Adrenal gland (tissue), 12 donors: ENCODE results near the gene PHF20. TPM values are rescaled to one million over a fixed set of nuclear protein-coding genes. Genes with fewer than 3 reads are reported as not detected.
"Not testable (repeated sequence)": the region's sequence is repeated elsewhere in the genome, so short reads cannot be mapped to it uniquely, and the experiment has no call there.

Experiments
- DNase-seq, 7 donors: peaks; one replicate each; pipeline ENCODE4 v3.0.0-alpha.2; 2019 to 2020
- H3K27ac ChIP-seq, 5 donors: fragments of 200-600 bp; sonication (generic) in 4 of 5; 1 replicate in 3 of 5; 2 replicates in 2 of 5; pipeline versions ENCODE4 v1.5.1 to v1.8.0; 2016 to 2020; ENCODE audit warnings: mild to moderate bottlenecking in 1 of 5
- H3K27me3 ChIP-seq: fragments of 200-600 bp; 2 replicates; pipeline ENCODE4 v1.8.0; 2021
- H3K36me3 ChIP-seq, 2 donors: fragments of 200-600 bp; replicated peaks in 1 of 2; 1 replicate in 1 of 2; 2 replicates in 1 of 2; pipeline versions ENCODE4 v1.5.1 to v1.8.0; 2018 to 2022
- H3K4me1 ChIP-seq, 2 donors: fragments of 200-600 bp; replicated peaks in 1 of 2; 1 replicate in 1 of 2; 2 replicates in 1 of 2; pipeline versions ENCODE4 v1.5.1 to v1.8.0; 2018 to 2021
- H3K4me3 ChIP-seq, 4 donors: fragments of 200-600 bp; sonication (generic) in 3 of 4; one replicate each; pipeline ENCODE4 v1.5.1; 2016 to 2018
- H3K9me3 ChIP-seq, 3 donors: fragments of 200-600 bp; sonication (generic) in 1 of 3; replicated peaks in 1 of 3; 1 replicate in 2 of 3; 2 replicates in 1 of 3; pipeline versions ENCODE4 v1.5.1 to v1.8.0; 2016 to 2021
- POLR2A ChIP-seq, 2 donors: fragments of 450-650 bp; IDR thresholded peaks; one replicate each; pipeline ENCODE4 v1.6.1; 2017; ENCODE audit warnings: antibody characterized with exemption in 2 of 2, mild to moderate bottlenecking in 2 of 2, moderate library complexity in 1 of 2
- WGBS, 4 donors: extraction: QIAGEN DNeasy Blood & Tissue Kit in 2 of 4; methylation state at CpG; one replicate each; pipeline versions ENCODE4 v1.1.5 to v1.1.7; 2013 to 2017; 5-methylcytosine and 5-hydroxymethylcytosine counted together
- intact Hi-C, 2 donors: fragments of 100-400 bp; cut with DNase I; formaldehyde crosslinking; loops; one replicate each; pipeline versions ENCODE4 v1.14.1 to v1.15.0; 2022 to 2023
- polyA plus RNA-seq, 3 donors: library from polyadenylated mRNA; stranded (reverse); fragments of 200-250 nt in 2 of 3; fragments of 350-450 nt in 1 of 3; fragmentation: Illumina TruSeq in 1 of 3; extraction: RNeasy Lipid Tissue Mini Kit (QIAGEN cat#74804) in 1 of 3; gene quantifications; one replicate each; pipeline ENCODE4 v1.2.3, GENCODE V29; 2013 to 2014
- total RNA-seq, 9 donors: library from RNA; depleted of rRNA in 4 of 9; stranded (reverse); fragments of >200 nt in 4 of 9; fragments of 120-200 nt in 1 of 9; fragmentation: NEBNext Ultra II Directional in 1 of 9; extraction: Animal tissue kit (Norgen Biotek cat#: 25700) in 1 of 9; gene quantifications; one replicate each; pipeline versions ENCODE4 v1.1.0 to v1.2.4, GENCODE V29; 2013 to 2023
- TF ChIP-seq, protein P1 (sequence below), 6 experiments: fragments of 450-650 bp in 4 of 6; fragments of 200-600 bp in 2 of 6; sonication (generic) in 1 of 6; IDR thresholded peaks; 1 replicate in 5 of 6; 2 replicates in 1 of 6; pipeline versions ENCODE4 v1.5.1 to v1.8.0; 2016 to 2021; ENCODE audit warnings: antibody characterized with exemption in 6 of 6, mild to moderate bottlenecking in 2 of 6, moderate library complexity in 1 of 6
- donor health status: healthy with polysubstance abuse.
- donor health status: Bipolar disorder and iron deficiency.
- donor health status: DM: yes; HTN: yes; CAD: no.
- donor health status: DM: no; HTN: no; CAD: no.
- donor health status: DM: no; HTN: no; CAD: no.
- donor health status: DM: yes; HTN: yes; CAD: no.

Gene PHF20
- total and polyA plus RNA-seq, 12 donors = 15.0 to 45.1 (median 28.8) TPM

DNA sequence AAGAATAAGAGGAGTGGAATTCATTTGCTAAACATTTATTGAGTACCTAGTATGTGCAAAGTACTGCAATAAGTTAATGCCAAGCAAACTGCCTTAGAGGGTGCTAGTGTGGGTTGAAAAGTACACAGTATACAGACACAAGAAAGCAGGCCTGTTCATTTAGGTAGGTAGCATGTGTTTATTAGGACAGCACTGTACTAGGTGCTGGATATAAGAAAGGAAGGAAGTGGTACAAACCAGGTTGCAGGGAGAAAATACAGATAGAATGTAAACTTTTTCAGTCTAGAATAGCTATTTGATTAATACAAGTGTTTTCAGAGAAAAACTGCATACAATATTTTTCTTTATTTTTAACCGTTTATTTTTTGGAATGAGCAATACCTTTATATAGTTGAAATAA is 68.1 kb downstream of the PHF20 start:
- WGBS, 4 donors = 81 to 94% (median 87%) methylated on average over 1 of the region's 1 CpG
- H3K27ac ChIP-seq = no peak overlapping the region
- TF ChIP-seq, protein P1, sequence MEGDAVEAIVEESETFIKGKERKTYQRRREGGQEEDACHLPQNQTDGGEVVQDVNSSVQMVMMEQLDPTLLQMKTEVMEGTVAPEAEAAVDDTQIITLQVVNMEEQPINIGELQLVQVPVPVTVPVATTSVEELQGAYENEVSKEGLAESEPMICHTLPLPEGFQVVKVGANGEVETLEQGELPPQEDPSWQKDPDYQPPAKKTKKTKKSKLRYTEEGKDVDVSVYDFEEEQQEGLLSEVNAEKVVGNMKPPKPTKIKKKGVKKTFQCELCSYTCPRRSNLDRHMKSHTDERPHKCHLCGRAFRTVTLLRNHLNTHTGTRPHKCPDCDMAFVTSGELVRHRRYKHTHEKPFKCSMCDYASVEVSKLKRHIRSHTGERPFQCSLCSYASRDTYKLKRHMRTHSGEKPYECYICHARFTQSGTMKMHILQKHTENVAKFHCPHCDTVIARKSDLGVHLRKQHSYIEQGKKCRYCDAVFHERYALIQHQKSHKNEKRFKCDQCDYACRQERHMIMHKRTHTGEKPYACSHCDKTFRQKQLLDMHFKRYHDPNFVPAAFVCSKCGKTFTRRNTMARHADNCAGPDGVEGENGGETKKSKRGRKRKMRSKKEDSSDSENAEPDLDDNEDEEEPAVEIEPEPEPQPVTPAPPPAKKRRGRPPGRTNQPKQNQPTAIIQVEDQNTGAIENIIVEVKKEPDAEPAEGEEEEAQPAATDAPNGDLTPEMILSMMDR (IDR thresholded peaks at IDR 0.05) = no peak
- no peak for TF ChIP-seq POLR2A (IDR thresholded peaks at IDR 0.05)
- H3K9me3 ChIP-seq = no peaks in the 10 kb centered on the region
- intact Hi-C loops = no loop called here
- no peak for DNase-seq
- no peak overlapping the region for H3K4me3 ChIP-seq
- H3K27me3 ChIP-seq = no peaks in the 10 kb centered on the region
- peaks cover 0 to 14% of the 10 kb centered on the region in 2 donors for H3K36me3 ChIP-seq
- no peaks in the 10 kb centered on the region for H3K4me1 ChIP-seq

DNA sequence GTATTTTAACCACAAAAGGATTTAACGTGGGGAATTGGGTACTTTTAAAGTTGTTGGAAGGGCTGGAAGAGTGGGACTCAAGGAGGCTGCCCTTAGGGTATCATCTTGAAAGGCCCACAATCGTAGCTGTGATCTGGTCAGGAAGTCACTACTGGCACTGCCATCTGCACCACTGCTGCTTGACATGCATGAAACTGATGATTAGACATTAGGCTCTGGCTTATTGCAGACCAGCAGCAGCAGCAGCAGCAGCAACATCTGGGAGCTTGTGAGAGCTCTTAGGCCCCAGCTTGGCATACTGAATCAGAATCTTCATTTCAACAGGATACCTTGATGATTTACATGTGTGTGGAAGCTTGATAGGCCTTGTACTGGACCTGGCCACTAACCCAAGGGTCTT is 68.6 kb downstream of the PHF20 start:
- WGBS, 4 donors = 76 to 83% (median 80%) methylated on average over 2 of the region's 2 CpGs
- intact Hi-C loops = no loop called here
- H3K27ac ChIP-seq = no peak overlapping the region
- TF ChIP-seq, protein P1 (IDR thresholded peaks at IDR 0.05) = no peak
- TF ChIP-seq POLR2A (IDR thresholded peaks at IDR 0.05) = no peak
- H3K4me1 ChIP-seq = no peaks in the 10 kb centered on the region
- H3K9me3 ChIP-seq = no peaks in the 10 kb centered on the region
- no peaks in the 10 kb centered on the region for H3K27me3 ChIP-seq
- H3K36me3 ChIP-seq = peaks cover 0 to 14% of the 10 kb centered on the region in 2 donors
- H3K4me3 ChIP-seq = no peak overlapping the region
- DNase-seq = no peak

DNA sequence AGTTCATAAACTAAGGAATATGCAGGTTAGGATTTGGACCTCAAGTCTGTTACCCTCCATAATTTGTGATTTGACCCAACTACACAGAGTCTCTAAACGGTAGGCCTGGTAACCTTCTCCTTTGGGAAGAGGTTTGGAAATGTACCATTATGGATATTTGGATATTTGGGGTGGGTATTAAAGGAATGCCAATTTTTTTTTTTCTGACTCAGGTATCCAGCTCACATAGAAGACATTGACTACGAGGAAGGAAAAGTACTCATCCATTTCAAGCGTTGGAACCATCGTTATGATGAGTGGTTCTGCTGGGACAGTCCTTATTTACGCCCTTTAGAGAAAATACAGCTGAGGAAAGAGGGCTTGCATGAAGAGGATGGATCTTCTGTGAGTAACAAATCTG is 70.5 kb downstream of the PHF20 start:
- no peaks in the 10 kb centered on the region for H3K9me3 ChIP-seq
- no peak overlapping the region for H3K27ac ChIP-seq
- no peak for DNase-seq
- H3K36me3 ChIP-seq = peaks cover 0 to 14% of the 10 kb centered on the region in 2 donors
- 98 to 99% (median 98%) methylated on average over 5 of the region's 5 CpGs for WGBS, 4 donors
- no peak overlapping the region for H3K4me3 ChIP-seq
- no peak for TF ChIP-seq POLR2A (IDR thresholded peaks at IDR 0.05)
- TF ChIP-seq, protein P1 (IDR thresholded peaks at IDR 0.05) = no peak
- intact Hi-C loops = no loop called here
- H3K4me1 ChIP-seq = no peaks in the 10 kb centered on the region
- H3K27me3 ChIP-seq = no peaks in the 10 kb centered on the region

DNA sequence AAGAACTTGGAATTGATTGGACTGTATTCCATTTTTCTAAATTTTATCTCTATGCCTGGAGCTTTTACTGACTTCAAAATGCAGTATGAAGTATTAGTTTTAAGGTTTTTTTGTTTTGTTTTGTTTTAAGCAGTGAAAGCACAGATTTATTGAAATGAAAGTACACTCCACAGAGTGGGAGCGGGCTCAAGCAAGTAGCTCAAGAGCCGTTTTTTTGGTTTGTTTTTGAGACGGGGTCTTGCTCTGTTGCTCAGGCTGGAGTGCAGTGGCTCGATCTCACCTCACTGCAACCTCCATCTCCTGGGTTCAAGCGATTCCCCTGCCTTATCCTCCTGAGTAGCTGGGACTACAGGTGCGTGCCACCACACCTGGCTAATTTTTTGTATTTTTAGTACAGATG is 72.1 kb downstream of the PHF20 start:
- peaks cover 0 to 14% of the 10 kb centered on the region in 2 donors for H3K36me3 ChIP-seq
- DNase-seq, H3K27ac ChIP-seq, H3K9me3 ChIP-seq, H3K4me3 ChIP-seq, intact Hi-C loops, H3K4me1 ChIP-seq, H3K27me3 ChIP-seq: not testable (repeated sequence)
- WGBS, 4 donors = 94 to 99% (median 98%) methylated on average over 6 of the region's 6 CpGs

DNA sequence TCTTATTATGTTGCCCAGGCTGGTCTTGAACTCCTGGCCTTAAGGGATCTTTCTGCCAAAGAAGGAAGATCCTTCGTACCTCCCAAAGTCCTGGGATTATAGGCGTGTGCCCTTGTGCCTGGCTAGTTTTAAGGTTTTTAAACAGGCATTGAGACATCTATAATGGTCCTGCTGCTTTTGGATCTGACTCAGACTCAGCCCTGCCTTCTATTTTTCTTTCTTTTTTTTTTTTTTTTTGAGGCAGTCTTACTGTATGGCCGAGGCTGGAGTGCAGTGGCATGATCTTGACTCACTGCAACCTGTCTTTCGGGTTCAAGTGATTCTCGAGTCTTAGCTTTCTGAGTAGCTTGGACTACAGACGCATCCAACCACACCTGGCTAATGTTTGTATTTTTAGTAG is 73.7 kb downstream of the PHF20 start:
- intact Hi-C loops = no loop called here
- TF ChIP-seq, protein P1 (IDR thresholded peaks at IDR 0.05) = no peak
- TF ChIP-seq POLR2A (IDR thresholded peaks at IDR 0.05) = no peak
- WGBS, 4 donors = 84 to 97% (median 92%) methylated on average over 6 of the region's 6 CpGs
- no peak overlapping the region for H3K27ac ChIP-seq
- H3K4me1 ChIP-seq = no peaks in the 10 kb centered on the region
- no peaks in the 10 kb centered on the region for H3K9me3 ChIP-seq
- DNase-seq = no peak
- H3K36me3 ChIP-seq = peaks cover 0 to 14% of the 10 kb centered on the region in 2 donors
- no peak overlapping the region for H3K4me3 ChIP-seq
- no peaks in the 10 kb centered on the region for H3K27me3 ChIP-seq
